ENCODE measurements around the gene PNPLA1.

GRCh38 chr6:36286858-36287257 lies 17.0 kb downstream of the PNPLA1 start:
- no peak for TF ChIP-seq EZH2 (IDR thresholded peaks at IDR 0.05; ENCODE audit: borderline replicate concordance, low read length)
- TF ChIP-seq CTCF (IDR thresholded peaks at IDR 0.05; ENCODE audit: low read length) = no peak

All from OCI-LY1 (cell line).